ENCODE data around the gene LAMA2.
A peak's percentile ranks its signal among the peaks of the same experiment; 100 is the strongest.

DNA sequence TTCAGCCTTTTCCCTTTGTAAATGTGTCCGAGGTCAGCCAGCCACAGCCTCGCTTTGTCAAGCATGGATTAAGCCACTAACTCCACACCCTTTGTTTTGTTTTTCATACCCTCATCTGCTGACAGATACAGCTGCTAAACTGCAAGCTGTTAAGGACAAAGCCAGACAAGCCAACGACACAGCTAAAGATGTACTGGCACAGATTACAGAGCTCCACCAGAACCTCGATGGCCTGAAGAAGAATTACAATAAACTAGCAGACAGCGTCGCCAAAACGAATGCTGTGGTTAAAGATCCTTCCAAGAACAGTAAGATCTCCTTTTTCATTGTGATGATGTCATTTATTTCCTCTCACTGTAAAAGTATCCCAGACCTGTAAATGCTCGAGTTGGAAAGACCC lies 557.8 kb downstream of the LAMA2 start:
- TF ChIP-seq, protein P1, sequence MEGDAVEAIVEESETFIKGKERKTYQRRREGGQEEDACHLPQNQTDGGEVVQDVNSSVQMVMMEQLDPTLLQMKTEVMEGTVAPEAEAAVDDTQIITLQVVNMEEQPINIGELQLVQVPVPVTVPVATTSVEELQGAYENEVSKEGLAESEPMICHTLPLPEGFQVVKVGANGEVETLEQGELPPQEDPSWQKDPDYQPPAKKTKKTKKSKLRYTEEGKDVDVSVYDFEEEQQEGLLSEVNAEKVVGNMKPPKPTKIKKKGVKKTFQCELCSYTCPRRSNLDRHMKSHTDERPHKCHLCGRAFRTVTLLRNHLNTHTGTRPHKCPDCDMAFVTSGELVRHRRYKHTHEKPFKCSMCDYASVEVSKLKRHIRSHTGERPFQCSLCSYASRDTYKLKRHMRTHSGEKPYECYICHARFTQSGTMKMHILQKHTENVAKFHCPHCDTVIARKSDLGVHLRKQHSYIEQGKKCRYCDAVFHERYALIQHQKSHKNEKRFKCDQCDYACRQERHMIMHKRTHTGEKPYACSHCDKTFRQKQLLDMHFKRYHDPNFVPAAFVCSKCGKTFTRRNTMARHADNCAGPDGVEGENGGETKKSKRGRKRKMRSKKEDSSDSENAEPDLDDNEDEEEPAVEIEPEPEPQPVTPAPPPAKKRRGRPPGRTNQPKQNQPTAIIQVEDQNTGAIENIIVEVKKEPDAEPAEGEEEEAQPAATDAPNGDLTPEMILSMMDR (IDR thresholded peaks at IDR 0.05; ENCODE audit: control extremely low read depth in 1 of 3, insufficient read depth in 1 of 3, low read depth in 1 of 3, low read length in 3 of 3), result no peak
- TF ChIP-seq SP1 (IDR thresholded peaks at IDR 0.05; ENCODE audit: low read depth, low read length) (no peak), POLR2A (IDR thresholded peaks at IDR 0.05; ENCODE audit: control extremely low read depth in 1 of 2, low read depth in 2 of 2, low read length in 2 of 2) (no peak), PHF8 (conservative IDR thresholded peaks at IDR 0.05; ENCODE audit: low read depth, low read length) (no peak), KDM5A (IDR thresholded peaks at IDR 0.05; ENCODE audit: low read length) (no peak), POLR2AphosphoS5 (IDR thresholded peaks at IDR 0.05; ENCODE audit: low read depth, low read length) (no peak), JUND (IDR thresholded peaks at IDR 0.05; ENCODE audit: low read length) (0 out of 2 replicates have a peak, but pooled peaks have one; percentile 16), KDM1A (IDR thresholded peaks at IDR 0.05; ENCODE audit: borderline replicate concordance, low read length) (no peak), TBP (IDR thresholded peaks at IDR 0.05; ENCODE audit: low read depth, low read length) (no peak), BRCA1 (IDR thresholded peaks at IDR 0.05; ENCODE audit: low read depth, low read length) (no peak), SIN3A (conservative IDR thresholded peaks at IDR 0.05 in 1 of 2, IDR thresholded peaks at IDR 0.05 in 1 of 2; ENCODE audit: low read depth in 1 of 2, low read length in 2 of 2) (no peak), TAF7 (optimal IDR thresholded peaks at IDR 0.05; ENCODE audit: borderline replicate concordance, low read depth, low read length) (no peak)
- TF ChIP-seq, protein P2, sequence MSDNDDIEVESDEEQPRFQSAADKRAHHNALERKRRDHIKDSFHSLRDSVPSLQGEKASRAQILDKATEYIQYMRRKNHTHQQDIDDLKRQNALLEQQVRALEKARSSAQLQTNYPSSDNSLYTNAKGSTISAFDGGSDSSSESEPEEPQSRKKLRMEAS (IDR thresholded peaks at IDR 0.05), result no peak
- TF ChIP-seq, protein P3, sequence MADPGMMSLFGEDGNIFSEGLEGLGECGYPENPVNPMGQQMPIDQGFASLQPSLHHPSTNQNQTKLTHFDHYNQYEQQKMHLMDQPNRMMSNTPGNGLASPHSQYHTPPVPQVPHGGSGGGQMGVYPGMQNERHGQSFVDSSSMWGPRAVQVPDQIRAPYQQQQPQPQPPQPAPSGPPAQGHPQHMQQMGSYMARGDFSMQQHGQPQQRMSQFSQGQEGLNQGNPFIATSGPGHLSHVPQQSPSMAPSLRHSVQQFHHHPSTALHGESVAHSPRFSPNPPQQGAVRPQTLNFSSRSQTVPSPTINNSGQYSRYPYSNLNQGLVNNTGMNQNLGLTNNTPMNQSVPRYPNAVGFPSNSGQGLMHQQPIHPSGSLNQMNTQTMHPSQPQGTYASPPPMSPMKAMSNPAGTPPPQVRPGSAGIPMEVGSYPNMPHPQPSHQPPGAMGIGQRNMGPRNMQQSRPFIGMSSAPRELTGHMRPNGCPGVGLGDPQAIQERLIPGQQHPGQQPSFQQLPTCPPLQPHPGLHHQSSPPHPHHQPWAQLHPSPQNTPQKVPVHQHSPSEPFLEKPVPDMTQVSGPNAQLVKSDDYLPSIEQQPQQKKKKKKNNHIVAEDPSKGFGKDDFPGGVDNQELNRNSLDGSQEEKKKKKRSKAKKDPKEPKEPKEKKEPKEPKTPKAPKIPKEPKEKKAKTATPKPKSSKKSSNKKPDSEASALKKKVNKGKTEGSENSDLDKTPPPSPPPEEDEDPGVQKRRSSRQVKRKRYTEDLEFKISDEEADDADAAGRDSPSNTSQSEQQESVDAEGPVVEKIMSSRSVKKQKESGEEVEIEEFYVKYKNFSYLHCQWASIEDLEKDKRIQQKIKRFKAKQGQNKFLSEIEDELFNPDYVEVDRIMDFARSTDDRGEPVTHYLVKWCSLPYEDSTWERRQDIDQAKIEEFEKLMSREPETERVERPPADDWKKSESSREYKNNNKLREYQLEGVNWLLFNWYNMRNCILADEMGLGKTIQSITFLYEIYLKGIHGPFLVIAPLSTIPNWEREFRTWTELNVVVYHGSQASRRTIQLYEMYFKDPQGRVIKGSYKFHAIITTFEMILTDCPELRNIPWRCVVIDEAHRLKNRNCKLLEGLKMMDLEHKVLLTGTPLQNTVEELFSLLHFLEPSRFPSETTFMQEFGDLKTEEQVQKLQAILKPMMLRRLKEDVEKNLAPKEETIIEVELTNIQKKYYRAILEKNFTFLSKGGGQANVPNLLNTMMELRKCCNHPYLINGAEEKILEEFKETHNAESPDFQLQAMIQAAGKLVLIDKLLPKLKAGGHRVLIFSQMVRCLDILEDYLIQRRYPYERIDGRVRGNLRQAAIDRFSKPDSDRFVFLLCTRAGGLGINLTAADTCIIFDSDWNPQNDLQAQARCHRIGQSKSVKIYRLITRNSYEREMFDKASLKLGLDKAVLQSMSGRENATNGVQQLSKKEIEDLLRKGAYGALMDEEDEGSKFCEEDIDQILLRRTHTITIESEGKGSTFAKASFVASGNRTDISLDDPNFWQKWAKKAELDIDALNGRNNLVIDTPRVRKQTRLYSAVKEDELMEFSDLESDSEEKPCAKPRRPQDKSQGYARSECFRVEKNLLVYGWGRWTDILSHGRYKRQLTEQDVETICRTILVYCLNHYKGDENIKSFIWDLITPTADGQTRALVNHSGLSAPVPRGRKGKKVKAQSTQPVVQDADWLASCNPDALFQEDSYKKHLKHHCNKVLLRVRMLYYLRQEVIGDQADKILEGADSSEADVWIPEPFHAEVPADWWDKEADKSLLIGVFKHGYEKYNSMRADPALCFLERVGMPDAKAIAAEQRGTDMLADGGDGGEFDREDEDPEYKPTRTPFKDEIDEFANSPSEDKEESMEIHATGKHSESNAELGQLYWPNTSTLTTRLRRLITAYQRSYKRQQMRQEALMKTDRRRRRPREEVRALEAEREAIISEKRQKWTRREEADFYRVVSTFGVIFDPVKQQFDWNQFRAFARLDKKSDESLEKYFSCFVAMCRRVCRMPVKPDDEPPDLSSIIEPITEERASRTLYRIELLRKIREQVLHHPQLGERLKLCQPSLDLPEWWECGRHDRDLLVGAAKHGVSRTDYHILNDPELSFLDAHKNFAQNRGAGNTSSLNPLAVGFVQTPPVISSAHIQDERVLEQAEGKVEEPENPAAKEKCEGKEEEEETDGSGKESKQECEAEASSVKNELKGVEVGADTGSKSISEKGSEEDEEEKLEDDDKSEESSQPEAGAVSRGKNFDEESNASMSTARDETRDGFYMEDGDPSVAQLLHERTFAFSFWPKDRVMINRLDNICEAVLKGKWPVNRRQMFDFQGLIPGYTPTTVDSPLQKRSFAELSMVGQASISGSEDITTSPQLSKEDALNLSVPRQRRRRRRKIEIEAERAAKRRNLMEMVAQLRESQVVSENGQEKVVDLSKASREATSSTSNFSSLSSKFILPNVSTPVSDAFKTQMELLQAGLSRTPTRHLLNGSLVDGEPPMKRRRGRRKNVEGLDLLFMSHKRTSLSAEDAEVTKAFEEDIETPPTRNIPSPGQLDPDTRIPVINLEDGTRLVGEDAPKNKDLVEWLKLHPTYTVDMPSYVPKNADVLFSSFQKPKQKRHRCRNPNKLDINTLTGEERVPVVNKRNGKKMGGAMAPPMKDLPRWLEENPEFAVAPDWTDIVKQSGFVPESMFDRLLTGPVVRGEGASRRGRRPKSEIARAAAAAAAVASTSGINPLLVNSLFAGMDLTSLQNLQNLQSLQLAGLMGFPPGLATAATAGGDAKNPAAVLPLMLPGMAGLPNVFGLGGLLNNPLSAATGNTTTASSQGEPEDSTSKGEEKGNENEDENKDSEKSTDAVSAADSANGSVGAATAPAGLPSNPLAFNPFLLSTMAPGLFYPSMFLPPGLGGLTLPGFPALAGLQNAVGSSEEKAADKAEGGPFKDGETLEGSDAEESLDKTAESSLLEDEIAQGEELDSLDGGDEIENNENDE (IDR thresholded peaks at IDR 0.05; ENCODE audit: insufficient replicate concordance, low read length), result peak; percentile 49
